ENCODE results near the gene NKAIN2.

GRCh38 chr6:124797224-124797623 lies 993.6 kb downstream of the NKAIN2 start:
- TF ChIP-seq CTCF (IDR thresholded peaks at IDR 0.05): no peak
- TF ChIP-seq POLR2A (IDR thresholded peaks at IDR 0.05): no peak

All from thyroid gland (tissue), 4 donors.